ENCODE measurements around the gene CKLF.
"Not testable (repeated sequence)": the region's sequence is repeated elsewhere in the genome, so short reads cannot be mapped to it uniquely, and the experiment has no call there.

Gene CKLF

GRCh38 chr16:66596986-66597848, 44.8 kb downstream of the CKLF start:
- DNase-seq (ENCODE audit: low read depth), result no peak

- no peak for DNase-seq (ENCODE audit: low read depth)
These were observed 45.7 kb downstream of the CKLF start for GRCh38 chr16:66598111-66598510.

GRCh38 chr16:66599726-66600125, 47.4 kb downstream of the CKLF start:
- no peak for DNase-seq (ENCODE audit: low read depth)

- DNase-seq (ENCODE audit: low read depth), result no peak
These were observed 48.1 kb downstream of the CKLF start for GRCh38 chr16:66600477-66600876.

- DNase-seq (ENCODE audit: low read depth), result no peak
These were observed 49.1 kb downstream of the CKLF start for GRCh38 chr16:66601471-66601870.

GRCh38 chr16:66603537-66604375, 51.4 kb downstream of the CKLF start:
- DNase-seq (ENCODE audit: low read depth), result peak; percentile 58

- DNase-seq (ENCODE audit: low read depth), result peak; percentile 69
These were observed 52.2 kb downstream of the CKLF start, which contains the start of gene CMTM3 for GRCh38 chr16:66604376-66605176. Gene CMTM3 (plus strand): TSS chr16:66604704. CDS start chr16:66604806, 102 bp downstream.

- DNase-seq (ENCODE audit: low read depth), result peak; percentile 58
These were observed 53.0 kb downstream of the CKLF start for GRCh38 chr16:66605177-66605978.

- peak; percentile 22 for DNase-seq (ENCODE audit: low read depth)
These were observed 53.8 kb downstream of the CKLF start for GRCh38 chr16:66605979-66606751.

- peak; percentile 91 for DNase-seq (ENCODE audit: low read depth)
These were observed 56.1 kb downstream of the CKLF start for GRCh38 chr16:66608241-66609138.

GRCh38 chr16:66609139-66609510, 56.7 kb downstream of the CKLF start:
- no peak for DNase-seq (ENCODE audit: low read depth)

GRCh38 chr16:66610111-66610820, 57.9 kb downstream of the CKLF start:
- no peak for DNase-seq (ENCODE audit: low read depth)

- not testable (repeated sequence) for DNase-seq (ENCODE audit: low read depth)
These were observed 59.5 kb downstream of the CKLF start for GRCh38 chr16:66611911-66612310.

- DNase-seq (ENCODE audit: low read depth), result no peak
These were observed 60.0 kb downstream of the CKLF start for GRCh38 chr16:66612422-66612821.

GRCh38 chr16:66614161-66614802, 61.9 kb downstream of the CKLF start:
- no peak for DNase-seq (ENCODE audit: low read depth)
